Left renal pelvis (tissue), 4 donors: ENCODE results near the gene EIF2B5. TPM values are rescaled to one million over a fixed set of nuclear protein-coding genes. Genes with fewer than 3 reads are reported as not detected.

Source experiments
- DNase-seq, 4 donors: peaks; one replicate each; pipeline ENCODE4 v3.0.0-alpha.2; 2013; ENCODE audit warnings: low read depth in 4 of 4, low spot score in 3 of 4
- polyA plus RNA-seq, 4 donors: library from polyadenylated mRNA; unstranded; fragments of 120-200 nt; gene quantifications; one replicate each; pipeline ENCODE4 v1.2.1, GENCODE V29; 2013; ENCODE audit not compliant: insufficient read length in 4 of 4

The EIF2B5 gene
- polyA plus RNA-seq, 4 donors = 36.0 to 57.9 (median 48.4) TPM

DNA sequence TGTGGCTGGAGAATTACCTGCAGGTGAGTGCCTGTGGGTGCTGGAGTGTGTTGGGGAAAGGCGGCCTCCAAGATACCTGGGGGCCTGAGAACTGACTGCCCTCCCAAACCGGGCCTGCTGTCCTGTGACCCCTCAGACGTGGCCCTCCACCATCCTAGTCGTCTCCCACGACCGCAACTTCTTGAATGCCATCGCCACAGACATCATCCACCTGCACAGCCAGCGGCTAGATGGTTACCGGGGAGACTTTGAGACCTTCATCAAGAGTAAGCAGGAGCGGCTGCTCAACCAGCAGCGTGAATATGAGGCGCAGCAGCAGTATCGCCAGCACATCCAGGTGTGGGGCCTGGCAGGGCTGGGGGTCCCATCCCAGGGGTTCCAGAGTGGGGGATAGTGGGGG, 54.3 kb downstream of the EIF2B5 start:
- DNase-seq = no peak

DNA sequence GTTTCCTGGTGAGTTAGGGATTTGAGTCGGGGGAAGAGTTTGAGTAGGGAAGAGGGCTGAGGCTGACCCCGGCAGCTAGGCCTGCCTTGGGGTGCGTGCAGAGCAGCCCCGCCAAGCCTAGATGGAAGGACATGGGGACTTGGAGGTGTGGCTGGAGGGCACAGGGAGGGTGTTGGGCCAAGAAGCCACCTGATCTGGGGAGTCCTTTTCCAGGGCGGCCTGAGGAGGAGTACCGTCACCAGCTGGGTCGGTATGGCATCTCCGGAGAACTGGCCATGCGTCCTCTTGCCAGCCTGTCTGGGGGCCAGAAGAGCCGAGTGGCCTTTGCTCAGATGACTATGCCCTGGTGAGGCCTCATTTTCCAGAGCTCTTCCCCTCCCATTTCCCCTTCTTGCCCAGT, 57.7 kb downstream of the EIF2B5 start:
- DNase-seq = no peak

DNA sequence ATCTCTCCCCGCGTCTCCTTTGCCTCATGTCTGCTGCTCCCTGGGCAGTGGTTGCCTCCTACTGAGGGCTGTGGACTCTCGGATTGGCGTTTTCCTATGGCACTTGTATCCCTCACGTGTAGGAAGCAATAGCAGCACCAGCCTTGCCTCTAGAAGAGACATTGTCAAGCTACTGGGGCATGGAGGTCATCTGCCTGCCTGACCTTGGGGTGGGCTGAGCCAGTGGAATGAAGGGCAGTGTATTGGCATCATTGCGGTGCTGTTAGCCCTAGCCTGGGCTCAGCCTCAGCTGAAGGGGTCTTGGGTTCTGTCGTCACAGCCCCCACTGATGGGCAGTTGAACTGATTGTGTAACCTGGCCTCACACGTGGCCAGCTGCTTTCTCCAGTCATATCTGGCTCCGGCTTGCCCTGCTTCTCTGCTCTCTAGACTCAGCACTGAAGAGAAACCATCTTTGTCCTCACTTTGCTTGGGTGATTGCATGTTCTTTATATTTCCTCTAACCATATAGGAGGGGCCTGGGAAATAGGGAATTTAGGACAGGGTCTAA, 58.9 kb downstream of the EIF2B5 start:
- DNase-seq = no peak

Other genes with a start within 250 kb of the EIF2B5 start
- gene ABCC5, start 117.5 kb upstream of the EIF2B5 start, polyA plus RNA-seq = 10 to 100 TPM; 45.2 to 77.9 (median 54.8) TPM
- not detected for gene HTR3D, start 103.6 kb upstream of the EIF2B5 start, polyA plus RNA-seq
- not detected for gene HTR3C, start 82.3 kb upstream of the EIF2B5 start, polyA plus RNA-seq
- gene HTR3E, start 38.3 kb upstream of the EIF2B5 start, polyA plus RNA-seq = under 1 TPM in 1 of 4 donors, not detected in 3; 0.11 TPM
- gene DVL3, start 20.0 kb downstream of the EIF2B5 start, polyA plus RNA-seq = 10 to 100 TPM; 61.4 to 91.9 (median 81.3) TPM
- 100 to 1,000 TPM; 262 to 377 (median 336) TPM for gene AP2M1, start 39.5 kb downstream of the EIF2B5 start, polyA plus RNA-seq
- 10 to 100 TPM; 48.8 to 77.4 (median 59.0) TPM for gene ABCF3, start 50.8 kb downstream of the EIF2B5 start, polyA plus RNA-seq
- 1 to 10 TPM in 3 of 4 donors, under 1 TPM in 1; 0.29 to 2.3 (median 1.6) TPM for gene VWA5B2, start 94.2 kb downstream of the EIF2B5 start, polyA plus RNA-seq
- 10 to 100 TPM; 23.6 to 39.8 (median 32.5) TPM for gene ALG3, start 113.6 kb downstream of the EIF2B5 start, polyA plus RNA-seq
- gene EEF1AKMT4, start 114.3 kb downstream of the EIF2B5 start, polyA plus RNA-seq = 1 to 10 TPM; 1.9 to 3.4 (median 2.5) TPM
- under 1 TPM; 0.14 to 0.48 (median 0.20) TPM for gene CAMK2N2, start 126.2 kb downstream of the EIF2B5 start, polyA plus RNA-seq
- gene ECE2, start 140.7 kb downstream of the EIF2B5 start, polyA plus RNA-seq = not detected
- gene PSMD2, start 163.9 kb downstream of the EIF2B5 start, polyA plus RNA-seq = 100 to 1,000 TPM; 159 to 216 (median 201) TPM
- gene EIF4G1, start 179.2 kb downstream of the EIF2B5 start, polyA plus RNA-seq = 100 to 1,000 TPM; 142 to 203 (median 171) TPM
- gene FAM131A, start 202.2 kb downstream of the EIF2B5 start, polyA plus RNA-seq = 10 to 100 TPM in 3 of 4 donors, 1 to 10 TPM in 1; 9.7 to 13.4 (median 12.2) TPM
- gene CLCN2, start 226.2 kb downstream of the EIF2B5 start, polyA plus RNA-seq = 10 to 100 TPM in 2 of 4 donors, 1 to 10 TPM in 2; 7.9 to 15.4 (median 9.6) TPM
- 100 to 1,000 TPM in 2 of 4 donors, 10 to 100 TPM in 2; 57.9 to 114 (median 92.8) TPM for gene POLR2H, start 226.4 kb downstream of the EIF2B5 start, polyA plus RNA-seq
- 1 to 10 TPM; 1.6 to 2.5 (median 2.1) TPM for gene THPO, start 242.8 kb downstream of the EIF2B5 start, polyA plus RNA-seq
- 10 to 100 TPM; 12.4 to 17.2 (median 14.5) TPM for gene CHRD, start 244.7 kb downstream of the EIF2B5 start, polyA plus RNA-seq